Retinal pigment epithelial cell (primary cell): ENCODE data around the gene SDK1.

ENCODE experiments used
- DNase-seq: peaks from one replicate; pipeline ENCODE4 v3.0.0-alpha.2; 2010; ENCODE audit warnings: low read depth
- H3K4me3 ChIP-seq: 2 replicates; pipeline ENCODE4 v1.5.1; 2011; ENCODE audit warnings: mild to moderate bottlenecking, low read length, control low read depth, moderate library complexity
- CTCF ChIP-seq: conservative IDR thresholded peaks from 2 replicates; pipeline ENCODE4 v1.5.1; 2011; ENCODE audit warnings: low read depth, low read length, control low read depth, inconsistent platforms

SDK1 gene

GRCh38 chr7:3436746-3437145 is 135.7 kb downstream of the SDK1 start:
- peak overlapping the region; percentile 25 for H3K4me3 ChIP-seq
- TF ChIP-seq CTCF: no peak
- peak; percentile 66 for DNase-seq

- DNase-seq: no peak
- peak overlapping the region; percentile 25 for H3K4me3 ChIP-seq
- no peak for TF ChIP-seq CTCF
Measured at GRCh38 chr7:3437467-3437866, 136.4 kb downstream of the SDK1 start.

GRCh38 chr7:3438352-3438751 is 137.3 kb downstream of the SDK1 start:
- TF ChIP-seq CTCF: no peak
- DNase-seq: no peak
- H3K4me3 ChIP-seq: no peak overlapping the region

DNA sequence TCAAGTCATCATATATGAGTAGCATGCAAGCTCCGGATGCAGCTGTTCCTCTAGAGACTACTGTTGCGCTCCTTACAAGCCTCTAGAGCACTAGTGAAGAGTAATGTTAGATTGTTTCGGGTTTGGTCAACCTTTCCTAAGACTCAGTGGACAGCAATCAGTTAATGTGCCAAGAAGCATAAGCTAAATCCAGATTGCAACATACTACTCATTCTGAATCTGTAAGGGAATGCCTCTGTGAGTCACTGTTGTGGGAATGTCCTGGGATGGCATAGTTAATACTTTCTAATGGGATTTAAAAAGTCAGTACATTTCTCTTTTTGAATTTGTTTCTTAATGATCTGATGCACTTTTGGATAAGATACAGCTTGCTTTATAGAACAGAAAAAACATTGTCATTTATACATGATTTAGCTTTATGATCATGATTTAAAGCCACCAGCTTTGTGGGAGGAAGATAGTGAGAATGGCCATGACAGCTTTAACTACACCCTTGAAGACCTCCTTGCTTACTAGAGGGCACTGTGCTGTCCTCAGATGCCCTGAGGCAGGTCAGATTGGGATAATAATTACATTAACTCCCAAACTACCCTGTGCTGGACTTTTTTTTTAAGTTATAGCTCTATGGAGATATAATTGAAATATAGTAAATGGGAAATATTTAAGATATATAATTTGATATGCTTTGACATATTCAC is 138.4 kb downstream of the SDK1 start:
- DNase-seq: peak; percentile 96
- no peak overlapping the region for H3K4me3 ChIP-seq
- TF ChIP-seq CTCF: no peak

- no peak for DNase-seq
- no peak for TF ChIP-seq CTCF
- no peak overlapping the region for H3K4me3 ChIP-seq
Measured at GRCh38 chr7:3440509-3440908, 139.5 kb downstream of the SDK1 start.

- no peak for TF ChIP-seq CTCF
- DNase-seq: no peak
- H3K4me3 ChIP-seq: no peak overlapping the region
Measured at GRCh38 chr7:3443716-3444115, 142.7 kb downstream of the SDK1 start.

- TF ChIP-seq CTCF: no peak
- no peak for DNase-seq
- H3K4me3 ChIP-seq: no peak overlapping the region
Measured at GRCh38 chr7:3446786-3447185, 145.7 kb downstream of the SDK1 start.
